Measurements from ENCODE around the gene MTMR4.
"Not testable (repeated sequence)": the region's sequence is repeated elsewhere in the genome, so short reads cannot be mapped to it uniquely, and the experiment has no call there.

The MTMR4 gene

GRCh38 chr17:58521680-58522079 lies 7.2 kb upstream of the MTMR4 start:
- DNase-seq: no peak

GRCh38 chr17:58520843-58521430 lies 6.5 kb upstream of the MTMR4 start:
- no peak for DNase-seq

GRCh38 chr17:58517928-58518609 lies 3.6 kb upstream of the MTMR4 start:
- peak; percentile 100 for DNase-seq

GRCh38 chr17:58517378-58517927 lies 3.0 kb upstream of the MTMR4 start:
- DNase-seq: no peak

GRCh38 chr17:58516644-58517377 lies 2.4 kb upstream of the MTMR4 start:
- DNase-seq: no peak

GRCh38 chr17:58515286-58515685 lies 848 bp upstream of the MTMR4 start:
- no peak for DNase-seq

- DNase-seq: no peak
Measured at GRCh38 chr17:58514770-58515157, 326 bp upstream of the MTMR4 start.

GRCh38 chr17:58513267-58513964 lies 1.0 kb downstream of the MTMR4 start:
- DNase-seq: peak; percentile 76

- no peak for DNase-seq
Measured at GRCh38 chr17:58510075-58510474, 4.4 kb downstream of the MTMR4 start.

- peak; percentile 48 for DNase-seq
Measured at GRCh38 chr17:58508341-58509067, 5.9 kb downstream of the MTMR4 start.

GRCh38 chr17:58507123-58507634 lies 7.3 kb downstream of the MTMR4 start:
- DNase-seq: no peak

GRCh38 chr17:58506354-58507080 lies 7.9 kb downstream of the MTMR4 start:
- no peak for DNase-seq

GRCh38 chr17:58504826-58505351 lies 9.5 kb downstream of the MTMR4 start:
- DNase-seq: no peak

GRCh38 chr17:58503866-58504265 lies 10.6 kb downstream of the MTMR4 start:
- no peak for DNase-seq

- DNase-seq: not testable (repeated sequence)
Measured at GRCh38 chr17:58503134-58503533, 11.3 kb downstream of the MTMR4 start.

GRCh38 chr17:58501451-58501850 lies 13.0 kb downstream of the MTMR4 start:
- no peak for DNase-seq

GRCh38 chr17:58498177-58498828 lies 16.1 kb downstream of the MTMR4 start:
- no peak for DNase-seq

GRCh38 chr17:58493506-58493905 lies 20.9 kb downstream of the MTMR4 start:
- DNase-seq: no peak

GRCh38 chr17:58492238-58493121 lies 22.0 kb downstream of the MTMR4 start:
- DNase-seq: no peak
